ENCODE results near the gene OR52I1.

The OR52I1 gene

GRCh38 chr11:4580124-4580523, 13.7 kb upstream of the OR52I1 start:
- no peak overlapping the region for H3K4me2 ChIP-seq (ENCODE audit: low read length)
- no peak overlapping the region for H3K9ac ChIP-seq (ENCODE audit: low read length)
- no peaks in the 10 kb centered on the region for H4K20me1 ChIP-seq (ENCODE audit: insufficient read depth, low read length)
- H3K27me3 ChIP-seq (ENCODE audit: low read depth, low read length): peaks cover 16% of the 10 kb centered on the region
- H3K36me3 ChIP-seq (replicated peaks; ENCODE audit: low read depth, low read length): no peaks in the 10 kb centered on the region
- no peak for TF ChIP-seq CTCF (IDR thresholded peaks at IDR 0.05; ENCODE audit: low read depth, low read length)
- no peak for TF ChIP-seq EZH2phosphoT487 (IDR thresholded peaks at IDR 0.05; ENCODE audit: low read depth)
- no peaks in the 10 kb centered on the region for H3K79me2 ChIP-seq (ENCODE audit: low read length)
- H3K4me3 ChIP-seq (ENCODE audit: low read length): no peak overlapping the region
- no peaks in the 10 kb centered on the region for H3K9me3 ChIP-seq (ENCODE audit: insufficient read depth, low read length)
- no peak overlapping the region for H2AFZ ChIP-seq (ENCODE audit: low read depth, low read length)
- no peaks in the 10 kb centered on the region for H3K4me1 ChIP-seq (ENCODE audit: low read length)
- H3K27ac ChIP-seq (ENCODE audit: low read length): no peak overlapping the region

GRCh38 chr11:4581443-4581842, 12.4 kb upstream of the OR52I1 start, which contains the start of gene OR52I2:
TSS of gene OR52I2 (plus strand) at chr11:4581743.
- no peak within 1 kb of the TSS for H2AFZ ChIP-seq (ENCODE audit: low read depth, low read length)
- H3K27ac ChIP-seq (ENCODE audit: low read length): no peak within 1 kb of the TSS
- TF ChIP-seq EZH2phosphoT487 (IDR thresholded peaks at IDR 0.05; ENCODE audit: low read depth): no peak
- H3K79me2 ChIP-seq (ENCODE audit: low read length): no peaks in the 10 kb centered on the region
- H3K9me3 ChIP-seq (ENCODE audit: insufficient read depth, low read length): no peaks in the 10 kb centered on the region
- H4K20me1 ChIP-seq (ENCODE audit: insufficient read depth, low read length): no peaks in the 10 kb centered on the region
- peaks cover 16% of the 10 kb centered on the region for H3K27me3 ChIP-seq (ENCODE audit: low read depth, low read length)
- H3K9ac ChIP-seq (ENCODE audit: low read length): no peak within 1 kb of the TSS
- no peak within 1 kb of the TSS for H3K4me2 ChIP-seq (ENCODE audit: low read length)
- H3K4me1 ChIP-seq (ENCODE audit: low read length): no peaks in the 10 kb centered on the region
- no peak within 1 kb of the TSS for H3K4me3 ChIP-seq (ENCODE audit: low read length)
- H3K36me3 ChIP-seq (replicated peaks; ENCODE audit: low read depth, low read length): no peaks in the 10 kb centered on the region

DNA sequence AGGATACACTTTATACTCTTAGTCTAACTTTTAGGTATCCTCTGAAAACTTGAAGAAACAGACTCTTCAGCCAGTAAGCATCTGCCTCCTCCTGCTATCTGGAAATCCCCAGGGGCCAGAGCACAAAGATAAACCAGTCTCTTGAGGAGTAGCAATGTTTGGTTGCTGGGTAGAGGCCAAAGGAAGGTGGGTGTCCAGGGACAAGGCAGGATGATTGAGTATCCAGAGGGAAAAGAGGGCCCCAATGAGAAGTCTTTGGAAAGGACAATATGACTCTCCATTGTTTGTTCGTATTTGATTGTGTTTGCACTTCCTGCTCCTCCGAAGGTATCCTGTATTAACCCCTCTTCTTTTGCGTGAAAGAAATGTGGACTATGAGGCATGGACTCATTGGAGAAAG, 4.8 kb upstream of the OR52I1 start:
- Histone ChIP-seq H3K4me2 (ENCODE audit: low read length) (no peak overlapping the region), H3K36me3 (replicated peaks; ENCODE audit: low read depth, low read length) (no peaks in the 10 kb centered on the region), H3K27ac (ENCODE audit: low read length) (no peak overlapping the region), H3K9me3 (ENCODE audit: insufficient read depth, low read length) (no peaks in the 10 kb centered on the region), H2AFZ (ENCODE audit: low read depth, low read length) (no peak overlapping the region), H3K79me2 (ENCODE audit: low read length) (no peaks in the 10 kb centered on the region), H3K4me1 (ENCODE audit: low read length) (no peaks in the 10 kb centered on the region), H3K4me3 (ENCODE audit: low read length) (no peak overlapping the region), H3K9ac (ENCODE audit: low read length) (no peak overlapping the region), H4K20me1 (ENCODE audit: insufficient read depth, low read length) (no peaks in the 10 kb centered on the region), H3K27me3 (ENCODE audit: low read depth, low read length) (peaks cover 1% of the 10 kb centered on the region; the same call in 1 of the 2 replicates)
- TF ChIP-seq CTCF (IDR thresholded peaks at IDR 0.05; ENCODE audit: low read depth, low read length) (no peak), EZH2phosphoT487 (IDR thresholded peaks at IDR 0.05; ENCODE audit: low read depth) (no peak)

- Histone ChIP-seq H3K79me2 (ENCODE audit: low read length) (peaks cover 4% of the 10 kb centered on the region; the same call in 1 of the 2 replicates), H4K20me1 (ENCODE audit: insufficient read depth, low read length) (no peaks in the 10 kb centered on the region), H3K36me3 (replicated peaks; ENCODE audit: low read depth, low read length) (peaks cover 18% of the 10 kb centered on the region), H3K27me3 (ENCODE audit: low read depth, low read length) (no peaks in the 10 kb centered on the region), H3K4me1 (ENCODE audit: low read length) (peaks cover 13% of the 10 kb centered on the region), H3K4me2 (ENCODE audit: low read length) (no peak overlapping the region), H2AFZ (ENCODE audit: low read depth, low read length) (no peak overlapping the region), H3K27ac (ENCODE audit: low read length) (no peak overlapping the region), H3K9ac (ENCODE audit: low read length) (no peak overlapping the region), H3K9me3 (ENCODE audit: insufficient read depth, low read length) (no peaks in the 10 kb centered on the region), H3K4me3 (ENCODE audit: low read length) (no peak overlapping the region)
- TF ChIP-seq CTCF (IDR thresholded peaks at IDR 0.05; ENCODE audit: low read depth, low read length) (no peak), EZH2phosphoT487 (IDR thresholded peaks at IDR 0.05; ENCODE audit: low read depth) (no peak)
Observed at GRCh38 chr11:4605057-4605456, 11.2 kb downstream of the OR52I1 start.
